GM23338 (cell line): Measurements from ENCODE around the gene GPR3.

ENCODE experiments used
- NANOG ChIP-seq: IDR thresholded peaks from 2 replicates; pipeline ENCODE4 v1.6.1; 2016; ENCODE audit warnings: antibody characterized with exemption, borderline replicate concordance
- ZNF331 ChIP-seq: fragments of 250-450 bp; sonication (Bioruptor Pico); IDR thresholded peaks from 2 replicates; pipeline ENCODE4 v1.5.0; 2020; ENCODE audit warnings: low read depth, mild to moderate bottlenecking, moderate library complexity
- TF ChIP-seq, protein P1 (sequence below), 2 experiments: fragments of 200-600 bp in 1 of 2; sonication (generic) in 1 of 2; conservative IDR thresholded peaks; 2 replicates each; pipeline versions ENCODE4 v1.5.1 to v1.6.1; 2016 to 2017; ENCODE audit warnings: antibody characterized with exemption in 2 of 2, low read depth in 2 of 2, mild to moderate bottlenecking in 2 of 2, moderate library complexity in 1 of 2

- TF ChIP-seq ZNF331 (CRISPR knock-in tag) (no peak), NANOG (no peak)
- TF ChIP-seq, protein P1, sequence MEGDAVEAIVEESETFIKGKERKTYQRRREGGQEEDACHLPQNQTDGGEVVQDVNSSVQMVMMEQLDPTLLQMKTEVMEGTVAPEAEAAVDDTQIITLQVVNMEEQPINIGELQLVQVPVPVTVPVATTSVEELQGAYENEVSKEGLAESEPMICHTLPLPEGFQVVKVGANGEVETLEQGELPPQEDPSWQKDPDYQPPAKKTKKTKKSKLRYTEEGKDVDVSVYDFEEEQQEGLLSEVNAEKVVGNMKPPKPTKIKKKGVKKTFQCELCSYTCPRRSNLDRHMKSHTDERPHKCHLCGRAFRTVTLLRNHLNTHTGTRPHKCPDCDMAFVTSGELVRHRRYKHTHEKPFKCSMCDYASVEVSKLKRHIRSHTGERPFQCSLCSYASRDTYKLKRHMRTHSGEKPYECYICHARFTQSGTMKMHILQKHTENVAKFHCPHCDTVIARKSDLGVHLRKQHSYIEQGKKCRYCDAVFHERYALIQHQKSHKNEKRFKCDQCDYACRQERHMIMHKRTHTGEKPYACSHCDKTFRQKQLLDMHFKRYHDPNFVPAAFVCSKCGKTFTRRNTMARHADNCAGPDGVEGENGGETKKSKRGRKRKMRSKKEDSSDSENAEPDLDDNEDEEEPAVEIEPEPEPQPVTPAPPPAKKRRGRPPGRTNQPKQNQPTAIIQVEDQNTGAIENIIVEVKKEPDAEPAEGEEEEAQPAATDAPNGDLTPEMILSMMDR (conservative IDR thresholded peaks at IDR 0.05; ENCODE audit: low read depth in 2 of 2) = no peak
Observed at GRCh38 chr1:27383661-27384060, 8.8 kb upstream of the GPR3 start.
